Activated CD8-positive, alpha-beta memory T cell treated with anti-CD3 and anti-CD28 coated beads, Interleukin-2, amount 50 U/mL, for 4 hours (primary cell): Measurements from ENCODE around the gene CDKN2B.
A peak's percentile ranks its signal among the peaks of the same experiment; 100 is the strongest.
"Not testable (repeated sequence)": the region's sequence is repeated elsewhere in the genome, so short reads cannot be mapped to it uniquely, and the experiment has no call there.

Experiments used
- DNase-seq: peaks from one replicate; pipeline ENCODE4 v3.0.0-alpha.2; 2020

The CDKN2B gene

DNA sequence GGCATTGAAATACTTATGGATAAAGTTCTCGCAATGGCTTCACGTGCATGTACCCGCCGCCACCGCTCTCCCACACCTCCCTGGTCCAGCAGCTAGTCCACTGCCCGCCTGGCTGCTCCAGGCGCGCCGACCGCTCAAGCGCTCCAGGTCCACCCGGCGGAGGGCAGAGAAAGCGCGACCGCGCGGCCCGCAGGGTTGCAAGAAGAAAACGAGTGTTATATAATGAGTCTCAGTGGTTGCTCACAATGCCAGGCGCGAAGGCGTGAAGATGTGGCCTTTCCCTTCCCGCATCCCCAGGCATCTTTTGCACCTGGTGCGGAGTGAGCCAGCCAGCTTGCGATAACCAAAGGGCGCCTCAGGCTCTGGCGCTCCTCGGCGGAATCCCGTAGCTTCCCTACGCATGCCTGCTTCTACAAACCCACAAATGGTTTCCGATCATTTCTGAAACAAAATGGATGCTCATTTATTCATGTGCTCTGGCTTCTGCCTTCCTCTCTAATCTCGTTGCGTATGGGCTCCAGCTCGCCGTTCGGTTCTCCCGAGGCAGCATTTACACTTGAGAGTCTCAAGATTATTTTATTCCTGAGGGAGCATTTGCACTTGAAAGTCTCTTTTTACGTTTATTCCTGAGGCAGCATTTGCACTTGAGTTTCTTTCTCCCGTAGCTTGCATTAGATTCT, 40.6 kb downstream of the CDKN2B start:
- no peak for DNase-seq

DNA sequence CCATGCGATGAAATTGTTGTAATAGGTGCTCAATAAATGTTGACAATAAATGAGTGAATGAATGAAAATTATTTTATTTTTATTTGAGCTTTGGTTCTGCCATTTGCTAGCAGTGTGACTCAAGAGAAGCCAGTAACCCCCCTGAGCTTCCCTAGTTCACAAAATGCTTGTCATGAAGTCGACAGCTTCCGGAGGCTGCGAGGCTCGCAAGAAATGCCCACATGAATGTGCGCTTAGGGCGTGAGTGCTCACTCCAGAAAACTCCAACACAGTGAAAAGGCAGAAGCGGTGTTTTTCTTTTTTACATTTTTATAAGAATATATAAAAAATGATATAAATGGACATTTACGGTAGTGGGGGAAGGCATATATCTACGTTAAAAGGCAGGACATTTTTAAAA, 41.4 kb downstream of the CDKN2B start:
- no peak for DNase-seq

DNA sequence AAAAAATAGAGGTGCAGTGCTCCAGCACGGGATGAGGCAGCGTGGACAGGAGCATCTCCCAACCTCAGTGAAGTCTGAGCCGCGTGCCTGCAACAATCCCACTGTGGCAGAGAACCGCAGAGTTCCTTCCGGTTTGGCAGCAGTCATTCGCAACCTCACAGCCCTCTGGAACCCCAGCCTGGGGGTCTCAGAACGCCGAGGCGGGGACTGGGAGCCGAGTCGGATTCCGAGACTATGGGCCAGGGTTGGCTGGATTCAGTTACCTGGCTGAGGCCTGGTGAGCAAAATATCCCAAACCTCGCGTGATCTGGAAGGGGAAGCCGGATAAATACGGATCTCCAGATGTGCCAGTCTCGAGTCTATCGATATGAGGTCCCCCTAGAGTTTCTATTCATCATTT, 41.9 kb downstream of the CDKN2B start:
- no peak for DNase-seq

DNA sequence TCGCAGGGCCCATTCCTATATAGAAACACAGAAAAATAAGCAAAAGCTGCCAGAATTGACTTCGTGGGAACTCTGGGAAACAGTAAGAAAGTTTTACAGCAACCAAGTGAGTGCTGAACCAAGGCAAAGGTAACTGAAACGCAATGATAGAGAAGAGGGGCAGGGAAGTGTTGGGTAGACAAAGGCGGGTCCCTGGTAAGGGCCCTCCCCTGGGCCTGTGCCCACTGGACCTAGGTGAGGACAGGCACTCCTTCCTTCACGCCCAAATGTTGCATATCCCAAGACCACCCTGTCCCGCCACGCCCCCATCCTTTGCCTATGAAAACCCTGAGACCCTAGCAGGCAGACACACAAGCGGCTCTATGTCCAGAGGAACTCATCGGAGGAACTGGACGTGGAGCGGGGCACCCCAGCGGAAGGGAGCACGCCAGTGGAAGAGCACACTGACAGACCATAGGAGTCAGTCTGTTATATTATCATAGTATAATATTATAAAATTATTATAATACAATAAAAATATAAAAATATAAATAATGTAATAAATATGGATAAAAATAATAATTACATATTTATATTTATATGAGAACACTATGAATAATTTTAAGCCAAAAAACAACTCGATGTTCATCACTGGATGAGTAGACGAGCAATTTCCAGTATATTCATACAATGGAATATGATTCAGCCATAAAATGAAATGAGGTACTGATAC, 42.8 kb downstream of the CDKN2B start:
- no peak for DNase-seq

DNA sequence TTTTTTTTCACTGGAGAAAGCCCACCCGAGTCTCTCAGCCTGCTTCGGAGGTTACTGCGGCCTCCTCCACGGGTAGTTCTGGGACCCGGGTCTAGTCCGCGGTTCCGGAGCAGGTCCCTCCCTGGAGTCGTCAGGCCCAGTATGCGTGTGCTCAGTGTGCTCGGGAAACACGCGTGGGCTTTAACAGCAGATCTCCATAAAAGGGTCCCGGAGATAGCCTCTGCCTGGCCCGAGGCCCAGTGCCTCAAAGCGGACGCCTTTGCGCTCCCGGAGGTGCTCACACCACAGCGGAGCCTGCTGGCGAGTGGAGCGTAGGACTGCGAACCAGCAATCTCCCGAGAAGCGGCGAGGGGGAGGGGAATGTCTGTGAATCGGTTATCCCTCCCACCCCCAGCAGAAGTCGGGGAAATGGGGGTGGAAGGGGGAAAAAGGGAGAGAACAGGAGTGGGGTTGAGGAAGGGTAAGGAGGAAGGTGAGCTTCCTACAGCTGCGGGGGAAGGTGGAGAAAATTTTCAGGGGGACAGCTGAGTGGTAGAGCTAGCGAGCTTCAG, 43.6 kb downstream of the CDKN2B start:
- no peak for DNase-seq

DNA sequence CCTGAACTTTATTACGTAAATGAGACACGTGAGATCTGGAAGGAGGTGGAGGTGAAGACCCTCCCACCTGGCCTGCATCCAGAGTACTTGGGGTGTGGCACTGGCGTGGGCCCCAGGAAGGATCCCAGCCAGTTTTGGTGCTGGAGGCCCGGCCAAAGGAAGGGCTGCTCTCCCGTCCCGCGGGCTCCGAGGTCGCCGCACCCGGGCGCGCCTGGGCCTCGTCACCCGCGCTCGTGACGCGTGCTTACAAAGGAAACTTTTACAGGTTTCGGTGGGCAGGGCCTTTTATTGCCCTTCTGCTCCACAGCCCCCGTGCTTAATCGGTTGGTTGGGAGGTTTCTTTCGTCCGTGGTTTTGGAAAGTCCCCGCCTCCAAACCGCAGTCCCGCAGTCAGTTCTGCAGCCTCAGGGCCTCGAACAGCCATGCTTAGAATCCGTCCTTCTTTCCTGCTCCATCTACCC, 44.1 kb downstream of the CDKN2B start:
- DNase-seq = peak; percentile 37

DNA sequence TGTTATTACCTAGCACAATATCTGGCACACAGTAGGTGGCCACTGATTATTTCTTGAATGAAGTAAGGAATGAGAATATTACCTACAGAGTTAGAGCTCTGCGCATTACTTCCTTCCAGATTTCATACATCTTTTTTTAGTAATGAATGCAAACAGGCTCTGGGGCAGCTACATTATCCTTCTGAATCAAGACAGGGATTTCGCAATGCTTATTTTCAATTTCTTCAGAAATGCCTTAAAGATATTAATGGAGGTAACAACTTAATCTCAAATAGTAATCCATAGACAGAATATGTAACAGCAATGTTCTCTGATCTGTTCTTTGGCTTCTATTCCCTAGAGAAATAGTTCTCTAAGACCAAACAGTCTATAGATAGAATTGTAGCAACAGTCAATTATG, 47.5 kb downstream of the CDKN2B start:
- DNase-seq = no peak

DNA sequence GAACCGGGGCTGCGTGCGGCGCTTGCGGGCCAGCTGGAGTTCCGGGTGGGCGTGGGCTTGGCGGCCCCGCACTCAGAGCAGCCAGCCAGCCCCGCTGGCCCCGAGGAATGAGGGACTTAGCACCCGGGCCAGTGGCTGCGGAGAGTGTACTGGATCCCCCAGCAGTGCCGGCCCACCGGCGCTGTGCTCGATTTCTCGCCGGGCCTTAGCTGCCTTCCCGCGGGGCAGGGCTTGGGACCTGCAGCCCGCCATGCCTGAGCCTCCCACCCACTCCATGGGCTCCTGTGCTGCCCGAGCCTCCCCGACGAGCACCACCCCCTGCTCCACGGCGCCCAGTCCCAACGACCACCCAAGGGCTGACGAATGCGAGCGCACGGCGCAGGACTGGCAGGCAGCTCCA, 49.8 kb downstream of the CDKN2B start:
- not testable (repeated sequence) for DNase-seq

DNA sequence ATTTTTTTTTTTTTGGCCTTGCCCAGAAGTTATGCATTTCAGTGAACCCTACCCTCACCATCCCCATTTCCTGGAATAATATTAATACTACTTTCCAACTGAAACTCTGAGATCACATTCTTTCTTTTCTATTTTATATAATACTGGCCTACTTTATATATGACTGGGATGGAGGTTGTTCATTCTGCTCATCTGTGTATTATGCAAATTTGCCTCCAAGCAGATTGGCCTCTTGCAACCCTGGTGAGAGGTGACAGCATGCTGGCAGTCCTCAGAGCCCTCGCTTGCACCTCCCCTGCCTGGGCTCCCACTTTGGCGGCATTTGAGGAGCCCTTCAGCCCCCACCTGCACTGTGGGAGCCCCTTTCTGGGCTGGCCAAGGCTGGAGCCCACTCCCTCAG, 50.3 kb downstream of the CDKN2B start:
- no peak for DNase-seq
